HepG2 (cell line): Measurements from ENCODE around the gene APRT. TPM values are rescaled to one million over a fixed set of nuclear protein-coding genes. Genes with fewer than 3 reads are reported as not detected.
A peak's percentile ranks its signal among the peaks of the same experiment; 100 is the strongest.

Source experiments
- ARNT ChIP-seq: fragments of 450-650 bp; IDR thresholded peaks from 2 replicates; pipeline ENCODE4 v1.6.1; 2017
- EEA1 ChIP-seq: sonication (generic); formaldehyde crosslinking; IDR thresholded peaks from 2 replicates; pipeline ENCODE4 v1.5.1; 2020; ENCODE audit warnings: mild to moderate bottlenecking, missing genetic modification reagents, borderline replicate concordance
- GATAD2A ChIP-seq: IDR thresholded peaks from 2 replicates; pipeline ENCODE4 v1.6.1; 2016
- HBP1 ChIP-seq: IDR thresholded peaks from 2 replicates; pipeline ENCODE4 v1.6.1; 2016; ENCODE audit warnings: low read depth, control low read depth
- IKZF4 ChIP-seq: sonication (generic); formaldehyde crosslinking; IDR thresholded peaks from 2 replicates; pipeline ENCODE4 v1.5.1; 2020; ENCODE audit warnings: borderline replicate concordance, mild to moderate bottlenecking, low read depth, missing genetic modification reagents; ENCODE audit errors: not compliant biosample characterization
- IRF9 ChIP-seq: sonication (generic); formaldehyde crosslinking; IDR thresholded peaks from 2 replicates; pipeline ENCODE4 v1.8.0; 2022; ENCODE audit warnings: missing genetic modification reagents, mild to moderate bottlenecking, borderline replicate concordance
- RCOR2 ChIP-seq: IDR thresholded peaks from 2 replicates; pipeline ENCODE4 v1.6.1; 2016; ENCODE audit warnings: missing biosample characterization, missing genetic modification reagents
- SOX5 ChIP-seq: IDR thresholded peaks from 2 replicates; pipeline ENCODE4 v1.6.1; 2016; ENCODE audit warnings: borderline replicate concordance
- ZBTB25 ChIP-seq: IDR thresholded peaks from 2 replicates; pipeline ENCODE4 v1.6.1; 2018; ENCODE audit warnings: missing genetic modification reagents
- ZNF10 ChIP-seq: sonication (generic); formaldehyde crosslinking; IDR thresholded peaks from 2 replicates; pipeline ENCODE4 v1.4.0; 2020; ENCODE audit warnings: mild to moderate bottlenecking, low read depth, missing genetic modification reagents, borderline replicate concordance
- ZNF263 ChIP-seq: sonication (generic); formaldehyde crosslinking; IDR thresholded peaks from 2 replicates; pipeline ENCODE4 v1.4.0; 2020; ENCODE audit warnings: missing genetic modification reagents
- ZNF274 ChIP-seq: sonication (generic); formaldehyde crosslinking; IDR thresholded peaks from 2 replicates; pipeline ENCODE4 v1.5.1; 2020; ENCODE audit warnings: mild to moderate bottlenecking, missing genetic modification reagents
- ZNF451 ChIP-seq: sonication (generic); formaldehyde crosslinking; IDR thresholded peaks from 2 replicates; pipeline ENCODE4 v1.5.0; 2020; ENCODE audit warnings: mild to moderate bottlenecking, missing genetic modification reagents
- ZNF547 ChIP-seq: sonication (generic); formaldehyde crosslinking; IDR thresholded peaks from 2 replicates; pipeline ENCODE4 v1.5.1; 2020; ENCODE audit warnings: mild to moderate bottlenecking, missing genetic modification reagents
- ZNF556 ChIP-seq: sonication (generic); formaldehyde crosslinking; IDR thresholded peaks from 2 replicates; pipeline ENCODE4 v1.4.0; 2020; ENCODE audit warnings: mild to moderate bottlenecking, missing genetic modification reagents, borderline replicate concordance
- ZNF746 ChIP-seq: sonication (generic); formaldehyde crosslinking; IDR thresholded peaks from 2 replicates; pipeline ENCODE4 v1.8.0; 2022; ENCODE audit warnings: mild to moderate bottlenecking, missing genetic modification reagents
- polyA plus RNA-seq, 8 experiments: library from polyadenylated mRNA; depleted of rRNA in 3 of 8; stranded (reverse) in 7 of 8; unstranded in 1 of 8; fragments of >200 nt; fragmentation: Illumina TruSeq in 4 of 8; extraction: Trizol in 4 of 8; gene quantifications; 2 replicates each; pipeline versions ENCODE4 v1.2.1 to v1.2.3, GENCODE V29; 2011 to 2016; ENCODE audit warnings: low read depth in 4 of 8, missing spikeins in 1 of 8, mixed read lengths in 1 of 8; ENCODE audit not compliant: insufficient read depth in 1 of 8
- total RNA-seq, 5 experiments: library from RNA; depleted of rRNA; stranded (reverse); fragments of >200 nt; fragmentation: Illumina TruSeq; extraction: Trizol; gene quantifications; 2 replicates each; pipeline ENCODE4 v1.2.3, GENCODE V29; 2016; ENCODE audit warnings: low read depth in 1 of 5
- TF ChIP-seq, protein P1 (sequence below), 2 experiments: sonication (generic) in 1 of 2; formaldehyde crosslinking in 1 of 2; IDR thresholded peaks; 2 replicates each; pipeline versions ENCODE4 v1.4.0 to v1.6.1; 2018 to 2020; ENCODE audit warnings: missing genetic modification reagents in 2 of 2, borderline replicate concordance in 1 of 2, low read depth in 1 of 2, mild to moderate bottlenecking in 1 of 2, missing biosample characterization in 1 of 2
- TF ChIP-seq, protein P2 (sequence below): sonication (generic); formaldehyde crosslinking; IDR thresholded peaks from 2 replicates; pipeline ENCODE4 v1.9.0; 2022; ENCODE audit warnings: missing genetic modification reagents, mild to moderate bottlenecking, borderline replicate concordance
- TF ChIP-seq, protein P3 (sequence below): fragments of 450-650 bp; IDR thresholded peaks from 2 replicates; pipeline ENCODE4 v1.6.1; 2017; ENCODE audit warnings: mild to moderate bottlenecking

Gene APRT
- total and polyA plus RNA-seq, 2 of the 13 experiments (the other 11 are each of a cell fraction or from before 2014, with no cell fraction given): 155 to 242 TPM

GRCh38 chr16:88793251-88793954, 18.3 kb downstream of the APRT start (continued):
- TF ChIP-seq, protein P1, sequence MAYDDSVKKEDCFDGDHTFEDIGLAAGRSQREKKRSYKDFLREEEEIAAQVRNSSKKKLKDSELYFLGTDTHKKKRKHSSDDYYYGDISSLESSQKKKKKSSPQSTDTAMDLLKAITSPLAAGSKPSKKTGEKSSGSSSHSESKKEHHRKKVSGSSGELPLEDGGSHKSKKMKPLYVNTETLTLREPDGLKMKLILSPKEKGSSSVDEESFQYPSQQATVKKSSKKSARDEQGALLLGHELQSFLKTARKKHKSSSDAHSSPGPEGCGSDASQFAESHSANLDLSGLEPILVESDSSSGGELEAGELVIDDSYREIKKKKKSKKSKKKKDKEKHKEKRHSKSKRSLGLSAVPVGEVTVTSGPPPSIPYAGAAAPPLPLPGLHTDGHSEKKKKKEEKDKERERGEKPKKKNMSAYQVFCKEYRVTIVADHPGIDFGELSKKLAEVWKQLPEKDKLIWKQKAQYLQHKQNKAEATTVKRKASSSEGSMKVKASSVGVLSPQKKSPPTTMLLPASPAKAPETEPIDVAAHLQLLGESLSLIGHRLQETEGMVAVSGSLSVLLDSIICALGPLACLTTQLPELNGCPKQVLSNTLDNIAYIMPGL (CRISPR knock-in tag; IDR thresholded peaks at IDR 0.05; ENCODE audit: borderline replicate concordance in 1 of 2, low read depth in 1 of 2): peak in 1 of 2 experiments; percentile 27; a peak in 1 of 4 replicates
- TF ChIP-seq ZNF556: peak; percentile 68; the same call in 1 of the 2 replicates
- no peak for TF ChIP-seq ZNF274 (CRISPR knock-in tag)
- no peak; the same call in 1 of the 2 replicates for TF ChIP-seq EEA1 (CRISPR knock-in tag)
- TF ChIP-seq ZBTB25 (CRISPR knock-in tag): no peak
- TF ChIP-seq, protein P2, sequence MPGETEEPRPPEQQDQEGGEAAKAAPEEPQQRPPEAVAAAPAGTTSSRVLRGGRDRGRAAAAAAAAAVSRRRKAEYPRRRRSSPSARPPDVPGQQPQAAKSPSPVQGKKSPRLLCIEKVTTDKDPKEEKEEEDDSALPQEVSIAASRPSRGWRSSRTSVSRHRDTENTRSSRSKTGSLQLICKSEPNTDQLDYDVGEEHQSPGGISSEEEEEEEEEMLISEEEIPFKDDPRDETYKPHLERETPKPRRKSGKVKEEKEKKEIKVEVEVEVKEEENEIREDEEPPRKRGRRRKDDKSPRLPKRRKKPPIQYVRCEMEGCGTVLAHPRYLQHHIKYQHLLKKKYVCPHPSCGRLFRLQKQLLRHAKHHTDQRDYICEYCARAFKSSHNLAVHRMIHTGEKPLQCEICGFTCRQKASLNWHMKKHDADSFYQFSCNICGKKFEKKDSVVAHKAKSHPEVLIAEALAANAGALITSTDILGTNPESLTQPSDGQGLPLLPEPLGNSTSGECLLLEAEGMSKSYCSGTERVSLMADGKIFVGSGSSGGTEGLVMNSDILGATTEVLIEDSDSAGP (CRISPR knock-in tag): peak; percentile 40
- TF ChIP-seq IKZF4 (CRISPR knock-in tag): no peak
- no peak for TF ChIP-seq ZNF10 (CRISPR knock-in tag)
- 0 out of 2 replicates have a peak, but pooled peaks have one; percentile 50 for TF ChIP-seq HBP1 (CRISPR knock-in tag)
- TF ChIP-seq GATAD2A: peak; percentile 50
- TF ChIP-seq, protein P3, sequence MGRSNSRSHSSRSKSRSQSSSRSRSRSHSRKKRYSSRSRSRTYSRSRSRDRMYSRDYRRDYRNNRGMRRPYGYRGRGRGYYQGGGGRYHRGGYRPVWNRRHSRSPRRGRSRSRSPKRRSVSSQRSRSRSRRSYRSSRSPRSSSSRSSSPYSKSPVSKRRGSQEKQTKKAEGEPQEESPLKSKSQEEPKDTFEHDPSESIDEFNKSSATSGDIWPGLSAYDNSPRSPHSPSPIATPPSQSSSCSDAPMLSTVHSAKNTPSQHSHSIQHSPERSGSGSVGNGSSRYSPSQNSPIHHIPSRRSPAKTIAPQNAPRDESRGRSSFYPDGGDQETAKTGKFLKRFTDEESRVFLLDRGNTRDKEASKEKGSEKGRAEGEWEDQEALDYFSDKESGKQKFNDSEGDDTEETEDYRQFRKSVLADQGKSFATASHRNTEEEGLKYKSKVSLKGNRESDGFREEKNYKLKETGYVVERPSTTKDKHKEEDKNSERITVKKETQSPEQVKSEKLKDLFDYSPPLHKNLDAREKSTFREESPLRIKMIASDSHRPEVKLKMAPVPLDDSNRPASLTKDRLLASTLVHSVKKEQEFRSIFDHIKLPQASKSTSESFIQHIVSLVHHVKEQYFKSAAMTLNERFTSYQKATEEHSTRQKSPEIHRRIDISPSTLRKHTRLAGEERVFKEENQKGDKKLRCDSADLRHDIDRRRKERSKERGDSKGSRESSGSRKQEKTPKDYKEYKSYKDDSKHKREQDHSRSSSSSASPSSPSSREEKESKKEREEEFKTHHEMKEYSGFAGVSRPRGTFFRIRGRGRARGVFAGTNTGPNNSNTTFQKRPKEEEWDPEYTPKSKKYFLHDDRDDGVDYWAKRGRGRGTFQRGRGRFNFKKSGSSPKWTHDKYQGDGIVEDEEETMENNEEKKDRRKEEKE: no peak
- TF ChIP-seq SOX5 (CRISPR knock-in tag): no peak
- TF ChIP-seq ZNF746 (CRISPR knock-in tag): peak; percentile 65; the same call in 1 of the 2 replicates
- TF ChIP-seq RCOR2: 0 out of 2 replicates have a peak, but pooled peaks have one; percentile 19
- peak; percentile 15; the same call in 1 of the 2 replicates for TF ChIP-seq ZNF547 (CRISPR knock-in tag)
- TF ChIP-seq ZNF263 (CRISPR knock-in tag): no peak
- no peak for TF ChIP-seq ARNT
- TF ChIP-seq IRF9 (CRISPR knock-in tag): no peak; the same call in 1 of the 2 replicates
- TF ChIP-seq ZNF451: no peak
